Vagina (tissue), 2 donors: Measurements from ENCODE around the gene PPP3CB.

ENCODE experiments used
- POLR2A ChIP-seq, 2 donors: fragments of 450-650 bp; IDR thresholded peaks; one replicate each; pipeline ENCODE4 v1.6.1; 2017; ENCODE audit warnings: antibody characterized with exemption in 2 of 2, mild to moderate bottlenecking in 2 of 2, moderate library complexity in 2 of 2
- POLR2AphosphoS5 ChIP-seq, 2 donors: sonication (generic); formaldehyde crosslinking; IDR thresholded peaks; one replicate each; pipeline ENCODE4 v1.9.0; 2017; ENCODE audit warnings: antibody characterized with exemption in 2 of 2, mild to moderate bottlenecking in 2 of 2, low read depth in 1 of 2; ENCODE audit not compliant: insufficient read depth in 1 of 2
- TF ChIP-seq, protein P1 (sequence below), 3 experiments: fragments of 450-650 bp in 2 of 3; fragments of 200-600 bp in 1 of 3; sonication (generic) in 1 of 3; IDR thresholded peaks; one replicate each; pipeline ENCODE4 v1.5.1; 2017 to 2019; ENCODE audit warnings: antibody characterized with exemption in 3 of 3, mild to moderate bottlenecking in 2 of 3, moderate library complexity in 2 of 3

DNA sequence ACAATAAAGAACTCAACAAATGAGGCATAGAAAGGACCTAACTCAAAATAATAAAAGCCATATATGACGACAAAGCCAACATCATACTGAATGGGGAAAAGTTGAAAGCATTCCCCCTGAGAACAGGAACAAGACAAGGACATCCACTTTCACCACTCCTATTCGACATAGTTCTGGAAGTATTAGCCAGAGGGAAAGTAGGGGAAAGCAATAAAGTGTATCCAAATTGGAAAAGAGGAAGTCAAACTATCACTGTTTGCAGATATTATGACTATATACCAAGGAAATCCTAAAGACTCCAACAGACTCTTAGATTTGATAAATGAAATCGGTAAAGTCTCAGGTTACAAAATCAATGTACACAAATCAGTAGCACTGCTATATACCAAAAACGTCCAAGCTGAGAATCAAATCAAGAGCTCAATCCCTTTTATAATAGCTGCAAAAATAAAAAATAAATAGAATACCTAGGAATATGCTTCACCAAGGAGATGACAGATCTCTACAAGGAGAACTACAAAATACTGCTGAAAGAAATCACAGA lies 86.8 kb downstream of the PPP3CB start:
- TF ChIP-seq, protein P1, sequence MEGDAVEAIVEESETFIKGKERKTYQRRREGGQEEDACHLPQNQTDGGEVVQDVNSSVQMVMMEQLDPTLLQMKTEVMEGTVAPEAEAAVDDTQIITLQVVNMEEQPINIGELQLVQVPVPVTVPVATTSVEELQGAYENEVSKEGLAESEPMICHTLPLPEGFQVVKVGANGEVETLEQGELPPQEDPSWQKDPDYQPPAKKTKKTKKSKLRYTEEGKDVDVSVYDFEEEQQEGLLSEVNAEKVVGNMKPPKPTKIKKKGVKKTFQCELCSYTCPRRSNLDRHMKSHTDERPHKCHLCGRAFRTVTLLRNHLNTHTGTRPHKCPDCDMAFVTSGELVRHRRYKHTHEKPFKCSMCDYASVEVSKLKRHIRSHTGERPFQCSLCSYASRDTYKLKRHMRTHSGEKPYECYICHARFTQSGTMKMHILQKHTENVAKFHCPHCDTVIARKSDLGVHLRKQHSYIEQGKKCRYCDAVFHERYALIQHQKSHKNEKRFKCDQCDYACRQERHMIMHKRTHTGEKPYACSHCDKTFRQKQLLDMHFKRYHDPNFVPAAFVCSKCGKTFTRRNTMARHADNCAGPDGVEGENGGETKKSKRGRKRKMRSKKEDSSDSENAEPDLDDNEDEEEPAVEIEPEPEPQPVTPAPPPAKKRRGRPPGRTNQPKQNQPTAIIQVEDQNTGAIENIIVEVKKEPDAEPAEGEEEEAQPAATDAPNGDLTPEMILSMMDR (IDR thresholded peaks at IDR 0.05): no peak
- no peak for TF ChIP-seq POLR2A (IDR thresholded peaks at IDR 0.05)
- no peak for TF ChIP-seq POLR2AphosphoS5 (IDR thresholded peaks at IDR 0.05; ENCODE audit: insufficient read depth in 1 of 2, low read depth in 1 of 2)
